HG03442 (cell line): ENCODE measurements around the gene XDH.

Experiments used
- ATAC-seq: cut with Tn5 transposase; IDR thresholded peaks from one replicate; pipeline ENCODE4 v1.9.1; 2021; ENCODE audit warnings: mild to moderate bottlenecking, moderate library complexity; ENCODE audit not compliant: unreplicated experiment

XDH gene

GRCh38 chr2:31366733-31367132 lies 47.8 kb downstream of the XDH start:
- ATAC-seq = no peak

GRCh38 chr2:31365834-31366505 lies 48.6 kb downstream of the XDH start:
- no peak for ATAC-seq

DNA sequence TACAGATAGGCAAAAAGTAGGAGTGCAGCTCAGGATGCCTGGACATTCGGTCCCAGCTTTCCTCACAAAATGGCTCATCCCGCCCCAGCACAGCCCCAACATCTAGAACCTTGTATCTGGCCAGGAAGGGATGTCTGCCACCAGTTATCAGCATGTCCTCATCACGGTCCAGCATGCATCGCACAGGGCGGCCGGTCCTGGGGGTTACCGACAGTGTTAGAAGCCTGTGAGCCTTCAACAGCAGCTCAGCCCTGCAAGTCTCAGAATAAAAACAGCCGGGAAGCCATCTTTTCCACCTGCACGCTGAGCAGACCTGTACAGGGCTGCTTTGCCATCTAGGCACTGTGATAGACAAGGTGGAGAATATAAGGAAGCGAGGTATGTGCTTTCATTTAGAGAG lies 49.2 kb downstream of the XDH start:
- ATAC-seq = no peak

- no peak for ATAC-seq
Measured at GRCh38 chr2:31363956-31364750, 50.4 kb downstream of the XDH start.

GRCh38 chr2:31362581-31362980 lies 52.0 kb downstream of the XDH start:
- no peak for ATAC-seq

- ATAC-seq = no peak
Measured at GRCh38 chr2:31359229-31359628, 55.3 kb downstream of the XDH start.

DNA sequence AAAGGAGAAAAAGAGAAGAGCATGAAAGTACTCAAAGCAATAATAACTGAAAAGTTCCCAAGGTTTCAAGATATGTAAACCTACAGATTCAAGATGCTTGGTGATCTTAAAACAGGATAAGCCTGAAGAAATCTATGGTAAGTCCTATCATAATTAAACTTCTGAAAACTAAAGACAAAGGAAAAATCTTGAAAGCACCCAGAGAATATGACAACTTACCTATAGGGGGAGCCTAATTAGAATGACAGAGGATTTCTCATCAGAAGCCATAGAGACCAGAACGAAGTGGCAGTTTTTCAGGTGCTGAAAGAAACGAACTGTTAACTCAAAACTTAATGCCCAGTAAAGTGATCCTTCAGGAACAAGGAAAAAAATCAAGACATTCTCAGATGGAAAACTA lies 59.7 kb downstream of the XDH start:
- ATAC-seq = no peak

DNA sequence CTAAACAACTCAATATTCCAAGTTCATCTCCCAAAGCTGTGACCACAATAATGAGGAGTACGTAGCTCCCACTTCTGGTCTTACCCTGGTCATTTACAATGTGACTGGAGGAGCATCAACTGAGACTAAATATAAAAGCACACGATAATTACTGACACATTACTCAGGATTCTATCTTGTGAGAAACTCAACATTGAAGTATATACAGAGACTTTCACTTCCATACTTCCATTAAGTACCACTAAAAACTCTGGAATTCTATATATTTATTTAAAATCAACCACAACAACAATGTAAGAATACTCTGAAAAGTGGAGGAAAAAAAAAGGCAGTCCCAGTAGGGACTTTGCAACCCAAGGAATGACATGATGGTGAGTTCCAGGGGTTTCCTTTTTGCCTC lies 61.4 kb downstream of the XDH start:
- ATAC-seq = no peak

GRCh38 chr2:31349684-31350083 lies 64.9 kb downstream of the XDH start:
- ATAC-seq = no peak

- ATAC-seq = no peak
Measured at GRCh38 chr2:31349160-31349559, 65.4 kb downstream of the XDH start.

DNA sequence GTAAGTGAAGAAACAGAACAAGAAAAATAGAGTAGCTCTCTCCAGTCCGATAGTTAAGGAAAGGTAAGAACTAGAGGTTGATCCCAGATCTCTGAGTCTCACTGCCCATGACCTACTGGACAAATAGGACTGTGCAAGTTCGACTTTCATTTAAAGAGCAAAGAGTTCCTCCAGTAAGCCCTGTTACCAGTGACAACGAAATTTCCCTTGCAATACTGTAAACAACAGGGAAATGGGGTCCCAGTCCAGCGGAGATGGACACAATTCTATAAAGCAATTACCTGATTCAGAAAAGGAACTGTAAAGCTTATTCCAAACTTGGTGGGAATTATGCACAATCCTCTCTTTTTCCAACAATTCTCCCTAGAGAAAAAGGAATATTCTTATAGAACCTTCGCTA lies 65.9 kb downstream of the XDH start:
- no peak for ATAC-seq

GRCh38 chr2:31347750-31348149 lies 66.8 kb downstream of the XDH start:
- ATAC-seq = no peak

GRCh38 chr2:31347319-31347718 lies 67.2 kb downstream of the XDH start:
- no peak for ATAC-seq

GRCh38 chr2:31344447-31344846 lies 70.1 kb downstream of the XDH start:
- ATAC-seq = no peak

DNA sequence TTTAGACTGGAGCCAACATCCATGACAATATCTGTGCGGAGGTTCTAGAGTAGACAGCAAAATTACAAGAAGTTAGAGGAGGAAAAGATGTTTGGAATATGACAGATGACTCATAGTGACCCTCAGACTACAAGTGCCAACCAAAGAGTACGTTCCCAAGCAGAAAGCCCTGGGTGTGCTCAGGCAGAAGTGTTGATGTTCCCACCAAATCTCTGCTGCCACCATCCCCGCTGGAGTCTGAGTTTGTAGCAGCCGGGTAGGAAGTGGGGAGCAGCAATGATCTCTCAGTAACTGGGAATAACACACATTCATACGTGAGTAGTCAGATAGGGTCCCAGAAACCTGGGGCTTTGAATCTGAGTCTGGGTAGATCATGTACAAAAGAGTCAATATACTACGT lies 73.2 kb downstream of the XDH start:
- ATAC-seq = no peak

DNA sequence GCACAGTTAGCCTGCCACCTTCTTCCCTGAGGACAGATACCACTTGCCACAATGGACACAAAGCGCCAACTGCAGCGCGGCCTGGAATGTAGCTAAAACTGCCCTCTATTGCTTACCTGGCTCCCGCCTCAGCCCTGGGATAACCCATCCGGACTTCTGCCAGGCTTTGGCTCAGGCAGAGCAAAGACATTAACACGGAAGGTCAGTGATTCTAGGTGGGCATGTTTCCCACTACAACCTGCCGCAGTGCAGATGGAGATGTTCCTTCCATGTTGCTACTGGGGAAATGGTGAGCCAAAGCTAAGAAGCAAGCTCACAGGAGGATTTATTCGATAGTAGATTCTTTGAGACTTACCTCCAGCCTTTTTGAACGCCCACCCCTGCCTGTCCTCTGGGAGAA lies 74.8 kb downstream of the XDH start:
- ATAC-seq = no peak

- no peak for ATAC-seq
Measured at GRCh38 chr2:31337860-31338259, 76.7 kb downstream of the XDH start.

GRCh38 chr2:31337197-31337596 lies 77.3 kb downstream of the XDH start:
- no peak for ATAC-seq

DNA sequence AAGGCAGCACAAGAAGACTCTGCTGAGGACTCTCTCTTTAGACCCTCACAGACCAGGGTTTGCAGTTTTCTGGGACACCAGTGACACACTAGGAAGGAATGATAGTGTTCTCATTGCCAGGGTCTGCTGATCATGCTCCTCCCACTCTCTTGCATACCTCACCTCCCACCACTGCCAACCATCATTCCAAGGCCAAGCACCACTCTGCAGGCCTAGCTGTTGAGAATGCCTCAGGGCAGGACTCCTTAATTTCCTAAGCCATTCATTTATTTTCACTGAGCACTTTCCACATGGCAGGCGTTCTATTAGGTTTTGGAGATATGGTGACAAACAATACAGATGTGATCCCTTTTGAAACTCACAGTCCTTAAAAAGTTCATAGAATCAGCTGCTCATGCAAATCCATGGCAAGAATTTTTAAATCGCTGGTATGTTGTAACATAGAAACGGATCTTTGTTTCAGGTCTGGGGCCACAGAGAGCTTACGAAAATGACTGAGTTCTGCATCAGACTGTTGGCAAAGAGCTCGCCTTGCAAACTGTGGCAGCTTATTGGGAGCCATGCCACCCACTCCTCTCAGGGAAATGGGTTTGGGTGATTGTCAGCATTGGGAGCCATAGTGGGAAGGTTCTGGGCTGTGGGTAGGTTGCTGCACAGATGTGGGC lies 78.5 kb downstream of the XDH start:
- no peak for ATAC-seq

DNA sequence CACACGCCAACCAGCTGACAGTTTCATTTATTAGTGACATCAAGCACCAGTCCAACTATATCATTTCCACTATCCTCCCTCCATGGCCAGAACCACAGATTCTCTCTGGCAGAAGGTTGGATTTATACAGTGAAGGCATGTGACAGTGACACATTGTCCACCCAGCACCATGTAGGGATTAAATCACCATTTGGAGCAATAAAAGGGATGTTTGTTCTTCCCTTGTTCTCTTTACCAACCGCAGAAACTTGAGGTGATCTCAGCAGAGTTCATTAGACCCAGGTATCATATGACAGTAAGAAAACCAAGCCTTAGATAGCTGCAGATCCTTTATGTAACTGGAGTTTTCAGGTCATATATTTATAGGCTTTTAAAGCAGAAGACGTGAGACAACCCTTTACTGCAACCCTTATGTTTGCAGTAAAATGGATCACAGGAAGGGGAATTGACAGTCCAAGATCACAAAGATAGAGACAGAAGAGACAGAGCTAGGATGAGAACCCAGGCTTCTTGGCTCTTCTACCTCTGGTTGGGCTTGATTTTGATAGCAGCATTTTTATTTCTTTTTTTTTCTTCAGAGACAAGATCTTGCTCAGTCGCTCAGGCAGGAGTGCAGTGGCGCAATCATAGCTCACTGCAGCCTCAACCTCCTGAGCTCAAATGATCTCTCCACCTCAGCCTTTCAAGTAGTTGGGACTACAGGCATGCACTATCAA lies 80.1 kb downstream of the XDH start:
- ATAC-seq = no peak

- ATAC-seq = peak; percentile 79
Measured at GRCh38 chr2:31333527-31334183, 80.9 kb downstream of the XDH start.
